ENCODE measurements around the gene LAMA3.

LAMA3 gene

GRCh38 chr18:23908827-23909226 lies 219.6 kb downstream of the LAMA3 start:
- H3K9me3 ChIP-seq (replicated peaks; ENCODE audit: low read length) = no peaks in the 10 kb centered on the region
- H3K27me3 ChIP-seq (ENCODE audit: control insufficient read depth, insufficient read depth, low read length) = no peaks in the 10 kb centered on the region
- peaks cover 6% of the 10 kb centered on the region for H3K36me3 ChIP-seq (ENCODE audit: insufficient read depth, low read length)
- H3K4me1 ChIP-seq (ENCODE audit: control insufficient read depth, insufficient read depth, low read length) = no peaks in the 10 kb centered on the region
- no peak overlapping the region for H3K4me2 ChIP-seq (ENCODE audit: low read length)
- no peak overlapping the region for H3K9ac ChIP-seq (ENCODE audit: low read depth, low read length)
- H3K4me3 ChIP-seq (ENCODE audit: low read length) = no peak overlapping the region

GRCh38 chr18:23910032-23910431 lies 220.8 kb downstream of the LAMA3 start:
- H3K9ac ChIP-seq (ENCODE audit: low read depth, low read length) = no peak overlapping the region

GRCh38 chr18:23912356-23912755 lies 223.1 kb downstream of the LAMA3 start:
- Histone ChIP-seq H3K4me2 (ENCODE audit: low read length) (no peak overlapping the region), H3K9ac (ENCODE audit: low read depth, low read length) (no peak overlapping the region), H3K9me3 (replicated peaks; ENCODE audit: low read length) (no peaks in the 10 kb centered on the region), H3K27me3 (ENCODE audit: control insufficient read depth, insufficient read depth, low read length) (no peaks in the 10 kb centered on the region), H3K36me3 (ENCODE audit: insufficient read depth, low read length) (peaks cover 8% of the 10 kb centered on the region), H3K4me3 (ENCODE audit: low read length) (no peak overlapping the region), H3K4me1 (ENCODE audit: control insufficient read depth, insufficient read depth, low read length) (no peaks in the 10 kb centered on the region)

More at GRCh38 chr18:23910032-23910431, 220.8 kb downstream of the LAMA3 start:
- Histone ChIP-seq H3K4me1 (ENCODE audit: control insufficient read depth, insufficient read depth, low read length) (no peaks in the 10 kb centered on the region), H3K4me3 (ENCODE audit: low read length) (no peak overlapping the region), H3K9me3 (replicated peaks; ENCODE audit: low read length) (no peaks in the 10 kb centered on the region), H3K4me2 (ENCODE audit: low read length) (no peak overlapping the region), H3K36me3 (ENCODE audit: insufficient read depth, low read length) (peaks cover 8% of the 10 kb centered on the region), H3K27me3 (ENCODE audit: control insufficient read depth, insufficient read depth, low read length) (no peaks in the 10 kb centered on the region)

GRCh38 chr18:23916338-23916737 lies 227.1 kb downstream of the LAMA3 start:
- no peak overlapping the region for H3K4me3 ChIP-seq (ENCODE audit: low read length)
- peaks cover 8% of the 10 kb centered on the region for H3K36me3 ChIP-seq (ENCODE audit: insufficient read depth, low read length)

GRCh38 chr18:23918395-23919032 lies 229.3 kb downstream of the LAMA3 start:
- Histone ChIP-seq H3K9me3 (replicated peaks; ENCODE audit: low read length) (no peaks in the 10 kb centered on the region), H3K4me2 (ENCODE audit: low read length) (no peak overlapping the region), H3K9ac (ENCODE audit: low read depth, low read length) (no peak overlapping the region), H3K36me3 (ENCODE audit: insufficient read depth, low read length) (peaks cover 5% of the 10 kb centered on the region), H3K4me1 (ENCODE audit: control insufficient read depth, insufficient read depth, low read length) (no peaks in the 10 kb centered on the region), H3K4me3 (ENCODE audit: low read length) (no peak overlapping the region), H3K27me3 (ENCODE audit: control insufficient read depth, insufficient read depth, low read length) (no peaks in the 10 kb centered on the region)

More at GRCh38 chr18:23916338-23916737, 227.1 kb downstream of the LAMA3 start:
- no peaks in the 10 kb centered on the region for H3K9me3 ChIP-seq (replicated peaks; ENCODE audit: low read length)
- no peak overlapping the region for H3K4me2 ChIP-seq (ENCODE audit: low read length)
- no peaks in the 10 kb centered on the region for H3K27me3 ChIP-seq (ENCODE audit: control insufficient read depth, insufficient read depth, low read length)
- no peak overlapping the region for H3K9ac ChIP-seq (ENCODE audit: low read depth, low read length)
- no peaks in the 10 kb centered on the region for H3K4me1 ChIP-seq (ENCODE audit: control insufficient read depth, insufficient read depth, low read length)

- no peak overlapping the region for H3K9ac ChIP-seq (ENCODE audit: low read depth, low read length)
- no peaks in the 10 kb centered on the region for H3K9me3 ChIP-seq (replicated peaks; ENCODE audit: low read length)
- H3K27me3 ChIP-seq (ENCODE audit: control insufficient read depth, insufficient read depth, low read length) = no peaks in the 10 kb centered on the region
- peaks cover 9% of the 10 kb centered on the region for H3K4me1 ChIP-seq (ENCODE audit: control insufficient read depth, insufficient read depth, low read length)
- H3K4me3 ChIP-seq (ENCODE audit: low read length) = no peak overlapping the region
- no peaks in the 10 kb centered on the region for H3K36me3 ChIP-seq (ENCODE audit: insufficient read depth, low read length)
- H3K4me2 ChIP-seq (ENCODE audit: low read length) = no peak overlapping the region
Observed at GRCh38 chr18:23920054-23920453, 230.8 kb downstream of the LAMA3 start.

- Histone ChIP-seq H3K9me3 (replicated peaks; ENCODE audit: low read length) (no peaks in the 10 kb centered on the region), H3K4me2 (ENCODE audit: low read length) (no peak overlapping the region), H3K4me3 (ENCODE audit: low read length) (no peak overlapping the region), H3K9ac (ENCODE audit: low read depth, low read length) (no peak overlapping the region), H3K27me3 (ENCODE audit: control insufficient read depth, insufficient read depth, low read length) (no peaks in the 10 kb centered on the region), H3K36me3 (ENCODE audit: insufficient read depth, low read length) (no peaks in the 10 kb centered on the region), H3K4me1 (ENCODE audit: control insufficient read depth, insufficient read depth, low read length) (peaks cover 10% of the 10 kb centered on the region)
Observed at GRCh38 chr18:23921716-23922285, 232.5 kb downstream of the LAMA3 start.

- Histone ChIP-seq H3K27me3 (ENCODE audit: control insufficient read depth, insufficient read depth, low read length) (no peaks in the 10 kb centered on the region), H3K36me3 (ENCODE audit: insufficient read depth, low read length) (no peaks in the 10 kb centered on the region), H3K9me3 (replicated peaks; ENCODE audit: low read length) (no peaks in the 10 kb centered on the region), H3K4me1 (ENCODE audit: control insufficient read depth, insufficient read depth, low read length) (peaks cover 10% of the 10 kb centered on the region), H3K4me2 (ENCODE audit: low read length) (no peak overlapping the region), H3K4me3 (ENCODE audit: low read length) (no peak overlapping the region), H3K9ac (ENCODE audit: low read depth, low read length) (no peak overlapping the region)
Observed at GRCh38 chr18:23922939-23923338, 233.7 kb downstream of the LAMA3 start.

GRCh38 chr18:23924813-23925212 lies 235.6 kb downstream of the LAMA3 start:
- Histone ChIP-seq H3K9me3 (replicated peaks; ENCODE audit: low read length) (no peaks in the 10 kb centered on the region), H3K9ac (ENCODE audit: low read depth, low read length) (no peak overlapping the region), H3K4me1 (ENCODE audit: control insufficient read depth, insufficient read depth, low read length) (peaks cover 10% of the 10 kb centered on the region), H3K36me3 (ENCODE audit: insufficient read depth, low read length) (no peaks in the 10 kb centered on the region), H3K4me2 (ENCODE audit: low read length) (no peak overlapping the region), H3K27me3 (ENCODE audit: control insufficient read depth, insufficient read depth, low read length) (no peaks in the 10 kb centered on the region), H3K4me3 (ENCODE audit: low read length) (no peak overlapping the region)

- H3K9ac ChIP-seq (ENCODE audit: low read depth, low read length) = no peak overlapping the region
- no peak overlapping the region for H3K4me3 ChIP-seq (ENCODE audit: low read length)
- H3K27me3 ChIP-seq (ENCODE audit: control insufficient read depth, insufficient read depth, low read length) = no peaks in the 10 kb centered on the region
- peaks cover 10% of the 10 kb centered on the region for H3K4me1 ChIP-seq (ENCODE audit: control insufficient read depth, insufficient read depth, low read length)
- H3K9me3 ChIP-seq (replicated peaks; ENCODE audit: low read length) = no peaks in the 10 kb centered on the region
- H3K4me2 ChIP-seq (ENCODE audit: low read length) = no peak overlapping the region
- no peaks in the 10 kb centered on the region for H3K36me3 ChIP-seq (ENCODE audit: insufficient read depth, low read length)
Observed at GRCh38 chr18:23926571-23926970, 237.3 kb downstream of the LAMA3 start.

GRCh38 chr18:23927821-23928746 lies 238.8 kb downstream of the LAMA3 start:
- no peaks in the 10 kb centered on the region for H3K27me3 ChIP-seq (ENCODE audit: control insufficient read depth, insufficient read depth, low read length)
- no peak overlapping the region for H3K9ac ChIP-seq (ENCODE audit: low read depth, low read length)
- no peak overlapping the region for H3K4me2 ChIP-seq (ENCODE audit: low read length)
- peaks cover 21% of the 10 kb centered on the region for H3K4me1 ChIP-seq (ENCODE audit: control insufficient read depth, insufficient read depth, low read length)
- no peaks in the 10 kb centered on the region for H3K9me3 ChIP-seq (replicated peaks; ENCODE audit: low read length)
- H3K4me3 ChIP-seq (ENCODE audit: low read length) = no peak overlapping the region
- no peaks in the 10 kb centered on the region for H3K36me3 ChIP-seq (ENCODE audit: insufficient read depth, low read length)

Data from skeletal muscle satellite cell (primary cell).